Mononuclear cell (primary cell): ENCODE measurements around the gene AIF1L. TPM values are rescaled to one million over a fixed set of nuclear protein-coding genes. Genes with fewer than 3 reads are reported as not detected.

ENCODE experiments used
- H3K27me3 ChIP-seq: 2 replicates; pipeline ENCODE4 v1.6.0; 2011; ENCODE audit warnings: low read length, control low read depth; ENCODE audit not compliant: insufficient read depth
- H3K4me1 ChIP-seq: 2 replicates; pipeline ENCODE4 v1.5.1; 2011; ENCODE audit warnings: mild to moderate bottlenecking, low read length, control low read depth; ENCODE audit not compliant: insufficient read depth
- H3K4me3 ChIP-seq: 2 replicates; pipeline ENCODE4 v1.5.1; 2011; ENCODE audit warnings: mild to moderate bottlenecking, low read length, moderate library complexity
- H3K9me3 ChIP-seq: 2 replicates; pipeline ENCODE4 v1.5.1; 2011; ENCODE audit warnings: low read depth, mild to moderate bottlenecking, control low read depth, low read length
- total RNA-seq: library from RNA; depleted of rRNA; stranded (reverse); fragments of >200 nt; gene quantifications from one replicate; pipeline ENCODE4 v1.2.3, GENCODE V29; 2012

The AIF1L gene
- total RNA-seq, 1 donor: 0.10 TPM

GRCh38 chr9:131068076-131068816 lies 28.1 kb upstream of the AIF1L start:
- Histone ChIP-seq H3K4me3 (no peak overlapping the region), H3K4me1 (no peaks in the 10 kb centered on the region), H3K27me3 (no peaks in the 10 kb centered on the region), H3K9me3 (no peaks in the 10 kb centered on the region)

DNA sequence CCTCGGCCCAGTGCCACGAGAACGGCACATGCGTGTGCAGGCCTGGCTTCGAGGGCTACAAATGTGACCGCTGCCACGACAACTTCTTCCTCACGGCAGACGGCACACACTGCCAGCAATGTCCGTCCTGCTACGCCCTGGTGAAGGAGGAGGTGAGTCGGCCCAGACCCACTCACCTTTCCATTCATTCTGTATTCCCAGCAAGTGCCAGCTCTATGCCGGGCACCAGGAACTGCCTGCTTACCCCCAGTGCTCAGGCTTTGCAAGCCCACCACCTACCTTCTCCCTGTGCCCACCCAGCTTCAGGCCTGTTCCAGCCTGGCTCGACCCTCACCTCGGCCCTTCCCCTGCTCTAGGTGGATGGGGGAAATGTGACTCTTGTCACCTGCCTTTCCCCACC lies 26.6 kb upstream of the AIF1L start:
- H3K4me1 ChIP-seq: no peaks in the 10 kb centered on the region

GRCh38 chr9:131072107-131072870 lies 24.0 kb upstream of the AIF1L start:
- H3K4me1 ChIP-seq: no peaks in the 10 kb centered on the region
- no peak overlapping the region for H3K4me3 ChIP-seq
- H3K27me3 ChIP-seq: no peaks in the 10 kb centered on the region
- no peaks in the 10 kb centered on the region for H3K9me3 ChIP-seq

More for the DNA sequence above, 26.6 kb upstream of the AIF1L start:
- no peaks in the 10 kb centered on the region for H3K9me3 ChIP-seq
- H3K27me3 ChIP-seq: no peaks in the 10 kb centered on the region
- no peak overlapping the region for H3K4me3 ChIP-seq

- Histone ChIP-seq H3K4me1 (no peaks in the 10 kb centered on the region), H3K9me3 (no peaks in the 10 kb centered on the region)
These were observed 23.5 kb upstream of the AIF1L start for GRCh38 chr9:131072871-131073237.

DNA sequence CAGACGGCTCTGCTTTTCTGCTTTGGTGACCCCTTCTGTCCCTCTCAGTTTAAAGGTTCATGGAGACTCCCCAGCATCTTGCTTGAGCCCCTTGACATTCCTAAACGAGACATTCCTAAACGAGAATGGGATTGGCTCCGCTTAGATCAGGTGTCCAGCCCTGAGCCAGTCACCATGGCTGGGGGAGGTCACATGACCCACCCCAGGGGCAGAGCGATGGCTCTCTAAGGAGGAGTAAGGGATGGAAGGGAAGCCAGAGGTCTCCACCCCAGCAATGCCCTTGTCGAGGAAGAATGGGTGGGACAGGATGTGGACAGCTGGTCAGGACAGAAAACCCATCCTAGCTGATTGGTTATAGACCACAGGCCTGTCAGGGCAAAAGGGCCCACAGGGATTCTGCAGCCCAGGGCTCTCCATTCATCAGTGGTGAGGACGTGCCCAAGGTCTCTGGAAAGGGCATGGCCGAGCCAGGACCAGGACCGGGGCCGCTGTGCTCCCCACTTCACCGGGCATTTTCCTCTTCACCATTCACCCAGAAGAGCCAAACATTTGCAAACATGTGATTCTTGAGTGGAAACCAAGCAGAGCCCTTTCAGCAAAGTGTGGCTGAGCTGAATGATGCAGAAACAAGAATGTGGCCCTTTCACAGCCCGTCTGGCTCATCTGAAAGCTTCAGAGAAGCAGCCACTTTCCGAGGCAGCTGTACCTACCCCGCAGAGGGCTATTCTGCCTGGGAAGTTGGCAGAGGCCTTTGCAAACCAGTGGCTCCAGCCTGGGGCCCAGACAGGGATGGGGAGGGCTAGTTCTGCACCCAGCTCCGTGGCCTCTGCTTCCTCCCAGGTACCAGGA lies 19.8 kb upstream of the AIF1L start:
- no peaks in the 10 kb centered on the region for H3K9me3 ChIP-seq
- H3K4me3 ChIP-seq: no peak overlapping the region
- no peaks in the 10 kb centered on the region for H3K4me1 ChIP-seq
- no peaks in the 10 kb centered on the region for H3K27me3 ChIP-seq

More at GRCh38 chr9:131072871-131073237, 23.5 kb upstream of the AIF1L start:
- Histone ChIP-seq H3K27me3 (no peaks in the 10 kb centered on the region), H3K4me3 (no peak overlapping the region)

- no peaks in the 10 kb centered on the region for H3K9me3 ChIP-seq
- H3K4me1 ChIP-seq: no peaks in the 10 kb centered on the region
- H3K4me3 ChIP-seq: no peak overlapping the region
- no peaks in the 10 kb centered on the region for H3K27me3 ChIP-seq
These were observed 17.6 kb upstream of the AIF1L start for GRCh38 chr9:131078427-131079366.

DNA sequence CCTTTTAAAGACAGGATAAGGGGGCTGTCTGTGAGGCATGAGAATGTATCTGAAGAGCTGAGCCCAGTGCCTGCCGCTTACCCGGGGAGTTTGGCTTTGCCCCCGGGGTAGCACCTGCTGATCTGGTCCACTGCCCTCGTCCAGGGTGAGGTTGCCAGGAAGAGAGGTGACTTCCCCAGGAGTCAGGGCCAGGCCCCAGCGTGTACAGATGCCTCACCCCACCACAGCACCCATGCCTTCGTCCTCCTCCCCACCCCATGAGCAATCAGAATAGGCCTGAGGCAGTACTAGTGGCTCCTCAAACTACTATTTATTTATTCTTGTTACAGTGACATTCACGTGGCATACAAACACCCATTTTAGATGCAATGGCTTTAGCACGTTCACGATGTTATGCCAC lies 15.7 kb upstream of the AIF1L start:
- no peaks in the 10 kb centered on the region for H3K27me3 ChIP-seq
- H3K4me3 ChIP-seq: no peak overlapping the region
- H3K4me1 ChIP-seq: no peaks in the 10 kb centered on the region
- no peaks in the 10 kb centered on the region for H3K9me3 ChIP-seq

- no peaks in the 10 kb centered on the region for H3K27me3 ChIP-seq
These were observed 14.5 kb upstream of the AIF1L start for GRCh38 chr9:131081868-131082267.

GRCh38 chr9:131082774-131083512 lies 13.4 kb upstream of the AIF1L start:
- Histone ChIP-seq H3K4me1 (no peaks in the 10 kb centered on the region), H3K9me3 (no peaks in the 10 kb centered on the region), H3K4me3 (no peak overlapping the region), H3K27me3 (no peaks in the 10 kb centered on the region)

More at GRCh38 chr9:131081868-131082267, 14.5 kb upstream of the AIF1L start:
- H3K4me1 ChIP-seq: no peaks in the 10 kb centered on the region
- no peak overlapping the region for H3K4me3 ChIP-seq
- H3K9me3 ChIP-seq: no peaks in the 10 kb centered on the region

GRCh38 chr9:131084661-131085369 lies 11.5 kb upstream of the AIF1L start:
- Histone ChIP-seq H3K4me3 (no peak overlapping the region), H3K9me3 (no peaks in the 10 kb centered on the region), H3K27me3 (no peaks in the 10 kb centered on the region), H3K4me1 (no peaks in the 10 kb centered on the region)

DNA sequence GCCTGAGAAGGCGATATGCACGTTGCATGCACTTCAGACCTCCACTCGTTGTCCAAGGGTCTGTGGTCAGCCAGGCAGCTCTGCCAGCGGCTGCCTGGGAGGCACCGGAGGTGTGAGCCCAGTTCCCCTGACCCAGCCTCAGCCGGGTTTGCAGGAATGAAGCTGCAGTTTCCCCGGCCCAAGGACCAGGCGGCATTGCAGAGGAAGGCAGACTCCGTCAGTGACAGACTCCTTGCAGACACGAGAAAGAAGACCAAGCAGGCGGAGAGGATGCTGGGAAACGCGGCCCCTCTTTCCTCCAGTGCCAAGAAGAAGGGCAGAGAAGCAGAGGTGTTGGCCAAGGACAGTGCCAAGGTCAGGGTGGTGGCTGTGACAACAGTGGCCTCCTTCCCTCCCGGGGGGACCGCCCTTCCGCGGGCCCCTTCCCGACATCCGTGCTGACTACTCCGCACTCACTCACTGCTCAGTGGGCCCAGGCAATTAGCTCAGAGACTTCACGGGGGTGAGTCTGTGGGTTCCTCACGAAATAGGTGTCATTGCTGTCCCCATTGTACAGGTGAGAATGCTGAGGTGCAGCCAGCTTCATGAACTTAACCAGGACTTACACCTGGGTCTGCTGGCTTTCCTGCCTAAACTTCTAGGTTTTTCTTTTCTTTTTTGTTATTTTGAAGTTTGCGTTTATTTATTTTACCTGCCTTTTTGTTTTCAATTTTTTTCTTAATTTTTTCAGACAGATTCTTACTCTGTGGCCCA lies 10.8 kb upstream of the AIF1L start:
- H3K9me3 ChIP-seq: no peaks in the 10 kb centered on the region
- H3K4me1 ChIP-seq: no peaks in the 10 kb centered on the region
- no peak overlapping the region for H3K4me3 ChIP-seq
- H3K27me3 ChIP-seq: no peaks in the 10 kb centered on the region

- Histone ChIP-seq H3K9me3 (no peaks in the 10 kb centered on the region), H3K27me3 (no peaks in the 10 kb centered on the region)
These were observed 8.9 kb upstream of the AIF1L start for GRCh38 chr9:131087354-131087893.

More at GRCh38 chr9:131087354-131087893, 8.9 kb upstream of the AIF1L start:
- no peak overlapping the region for H3K4me3 ChIP-seq
- no peaks in the 10 kb centered on the region for H3K4me1 ChIP-seq
